ENCODE data around the gene KAZN.

KAZN gene

GRCh38 chr1:14844923-14845617 lies 246.6 kb downstream of the KAZN start:
- H3K4me3 ChIP-seq (ENCODE audit: low read depth, low read length) = no peak overlapping the region
- no peak for DNase-seq (ENCODE audit: low read depth)
- TF ChIP-seq CTCF (conservative IDR thresholded peaks at IDR 0.05; ENCODE audit: low read depth, low read length) = no peak

- no peak for DNase-seq (ENCODE audit: low read depth)
- no peak overlapping the region for H3K4me3 ChIP-seq (ENCODE audit: low read depth, low read length)
- no peak for TF ChIP-seq CTCF (conservative IDR thresholded peaks at IDR 0.05; ENCODE audit: low read depth, low read length)
Observed at GRCh38 chr1:14845851-14846250, 247.4 kb downstream of the KAZN start.

GRCh38 chr1:14846688-14847087 lies 248.2 kb downstream of the KAZN start:
- no peak for TF ChIP-seq CTCF (conservative IDR thresholded peaks at IDR 0.05; ENCODE audit: low read depth, low read length)
- no peak overlapping the region for H3K4me3 ChIP-seq (ENCODE audit: low read depth, low read length)
- DNase-seq (ENCODE audit: low read depth) = no peak

GRCh38 chr1:14848203-14848602 lies 249.7 kb downstream of the KAZN start:
- TF ChIP-seq CTCF (conservative IDR thresholded peaks at IDR 0.05; ENCODE audit: low read depth, low read length) = no peak
- no peak overlapping the region for H3K4me3 ChIP-seq (ENCODE audit: low read depth, low read length)
- no peak for DNase-seq (ENCODE audit: low read depth)

GRCh38 chr1:14848625-14849024 lies 250.1 kb downstream of the KAZN start:
- no peak overlapping the region for H3K4me3 ChIP-seq (ENCODE audit: low read depth, low read length)
- TF ChIP-seq CTCF (conservative IDR thresholded peaks at IDR 0.05; ENCODE audit: low read depth, low read length) = no peak
- DNase-seq (ENCODE audit: low read depth) = no peak

GRCh38 chr1:14849038-14849437 lies 250.6 kb downstream of the KAZN start:
- no peak for TF ChIP-seq CTCF (conservative IDR thresholded peaks at IDR 0.05; ENCODE audit: low read depth, low read length)
- no peak overlapping the region for H3K4me3 ChIP-seq (ENCODE audit: low read depth, low read length)
- DNase-seq (ENCODE audit: low read depth) = no peak

GRCh38 chr1:14850563-14850962 lies 252.1 kb downstream of the KAZN start:
- no peak for DNase-seq (ENCODE audit: low read depth)
- peak; percentile 30 for TF ChIP-seq CTCF (conservative IDR thresholded peaks at IDR 0.05; ENCODE audit: low read depth, low read length)

More at GRCh38 chr1:14850563-14850962, 252.1 kb downstream of the KAZN start:
- H3K4me3 ChIP-seq (ENCODE audit: low read depth, low read length) = no peak overlapping the region

Measured in choroid plexus epithelial cell (primary cell).